Central memory CD4-positive, alpha-beta T cell (primary cell): Measurements from ENCODE around the gene MPPED1.

Experiments used
- DNase-seq: peaks from one replicate; pipeline ENCODE4 v3.0.0; 2022

MPPED1 gene

DNA sequence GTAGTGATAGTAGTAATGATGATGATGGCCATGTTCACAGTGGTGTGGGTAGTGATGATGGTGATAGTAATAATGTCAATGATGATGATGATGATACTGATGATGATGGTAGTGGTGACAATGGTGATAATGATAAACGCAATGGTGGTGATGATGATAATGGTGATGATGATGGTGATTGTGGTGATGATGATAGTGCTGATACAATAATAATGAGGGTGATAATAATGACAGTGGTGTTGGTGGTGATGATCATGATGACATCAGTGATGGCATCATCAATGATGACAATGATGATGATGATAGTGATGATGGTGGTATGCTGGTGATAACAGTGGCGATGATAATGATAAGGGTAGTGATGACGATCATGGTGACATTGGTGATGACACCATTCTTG lies 92.3 kb downstream of the MPPED1 start:
- no peak for DNase-seq

DNA sequence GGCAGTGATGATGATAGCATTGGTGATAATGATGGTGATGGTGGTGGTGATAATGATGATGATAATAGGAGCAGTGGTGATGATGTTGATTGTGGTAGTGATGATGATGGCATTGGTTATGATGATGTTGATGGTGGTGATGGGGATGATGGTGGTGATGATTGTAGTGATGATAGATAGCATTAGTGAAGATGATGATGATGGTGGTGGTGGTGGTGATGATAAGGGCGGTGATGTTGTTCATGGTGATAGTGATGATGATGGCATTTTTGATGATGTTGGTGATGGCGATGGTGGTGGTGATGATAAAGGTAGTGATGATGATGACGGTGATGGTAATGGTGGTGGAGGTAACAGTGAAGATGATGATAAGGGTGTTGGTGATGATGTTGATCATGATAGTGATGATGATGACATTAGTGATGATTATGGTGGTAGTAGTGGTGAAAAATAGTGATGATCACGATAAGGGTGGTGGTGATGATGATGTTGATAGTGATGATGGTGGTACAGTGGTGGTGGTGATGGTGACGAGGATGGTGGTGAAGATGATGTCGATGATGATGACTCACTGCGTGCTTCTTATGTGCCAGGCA lies 93.0 kb downstream of the MPPED1 start:
- no peak for DNase-seq

GRCh38 chr22:43505423-43505822 lies 93.6 kb downstream of the MPPED1 start:
- DNase-seq: no peak

- DNase-seq: no peak
Observed at GRCh38 chr22:43505896-43506295, 94.1 kb downstream of the MPPED1 start.

GRCh38 chr22:43506487-43506886 lies 94.7 kb downstream of the MPPED1 start:
- DNase-seq: no peak

DNA sequence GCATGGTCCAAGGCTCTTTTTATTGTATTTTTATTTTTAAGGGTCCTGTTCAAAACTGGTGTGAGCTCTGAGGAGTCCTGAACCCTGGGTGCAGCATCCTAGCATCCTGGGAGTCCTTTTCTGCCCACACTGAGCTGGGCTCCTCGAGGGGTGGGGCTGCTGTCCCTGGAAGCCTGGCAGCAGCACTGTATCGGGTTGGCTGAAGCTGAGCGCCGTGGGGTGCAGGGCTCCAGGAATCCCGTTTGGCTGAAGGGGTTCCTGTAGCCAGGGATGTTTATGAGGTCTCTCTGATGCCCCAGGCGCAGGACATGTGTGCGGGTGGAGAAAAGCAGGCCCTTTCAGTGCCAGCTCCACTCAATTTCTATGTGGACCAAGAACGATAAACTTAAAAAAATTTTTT lies 95.4 kb downstream of the MPPED1 start:
- DNase-seq: no peak

- DNase-seq: no peak
Observed at GRCh38 chr22:43508489-43508888, 96.7 kb downstream of the MPPED1 start.

GRCh38 chr22:43509337-43509736 lies 97.5 kb downstream of the MPPED1 start:
- no peak for DNase-seq

- DNase-seq: no peak
Observed at GRCh38 chr22:43510281-43511070, 98.7 kb downstream of the MPPED1 start.

GRCh38 chr22:43511276-43511910 lies 99.6 kb downstream of the MPPED1 start:
- DNase-seq: no peak

DNA sequence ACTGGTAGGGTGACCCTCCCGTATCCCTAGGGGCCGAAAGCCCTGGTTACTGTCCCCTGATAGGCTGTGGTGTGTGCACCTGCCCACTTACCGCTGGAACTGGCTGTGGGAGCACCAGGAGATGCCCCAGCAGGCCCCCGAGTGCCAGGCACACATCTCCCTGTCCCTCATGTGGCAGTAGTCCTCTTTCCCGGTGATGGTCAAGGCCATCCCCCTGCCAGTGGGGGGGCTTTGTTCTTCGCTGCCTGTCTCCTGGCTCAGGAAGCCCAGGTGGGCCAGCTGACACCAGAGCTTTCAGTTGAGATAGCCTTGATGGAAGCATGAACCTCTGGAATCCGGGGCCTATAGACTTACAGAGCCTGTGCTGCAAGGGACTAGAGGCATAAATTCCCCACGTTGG lies 100.5 kb downstream of the MPPED1 start:
- no peak for DNase-seq

GRCh38 chr22:43514476-43515157 lies 102.8 kb downstream of the MPPED1 start:
- DNase-seq: no peak

DNA sequence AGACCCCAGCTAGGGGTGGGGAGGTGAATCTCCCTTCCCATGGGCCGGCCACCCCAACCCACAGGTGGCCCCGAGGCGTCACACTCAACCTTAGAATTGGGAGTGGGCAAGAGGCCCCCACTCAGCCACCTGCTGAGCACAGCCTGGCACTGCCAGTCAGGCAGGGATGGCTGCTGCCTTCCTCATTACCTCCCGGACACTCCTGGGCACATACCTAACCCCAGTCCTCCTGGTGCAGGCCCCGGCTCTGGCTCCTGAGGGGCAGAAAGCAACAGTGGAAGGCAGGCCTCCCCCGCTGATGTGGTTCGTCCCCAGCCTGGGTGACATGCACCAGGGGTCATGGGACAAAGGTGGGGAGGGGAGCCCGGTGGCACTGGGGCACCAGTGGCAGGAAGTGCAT lies 103.6 kb downstream of the MPPED1 start:
- DNase-seq: no peak

- no peak for DNase-seq
Observed at GRCh38 chr22:43515902-43516301, 104.1 kb downstream of the MPPED1 start.

- no peak for DNase-seq
Observed at GRCh38 chr22:43516386-43516785, 104.6 kb downstream of the MPPED1 start.

- DNase-seq: no peak
Observed at GRCh38 chr22:43516996-43517635, 105.3 kb downstream of the MPPED1 start.

- DNase-seq: no peak
Observed at GRCh38 chr22:43520632-43521039, 108.8 kb downstream of the MPPED1 start.

DNA sequence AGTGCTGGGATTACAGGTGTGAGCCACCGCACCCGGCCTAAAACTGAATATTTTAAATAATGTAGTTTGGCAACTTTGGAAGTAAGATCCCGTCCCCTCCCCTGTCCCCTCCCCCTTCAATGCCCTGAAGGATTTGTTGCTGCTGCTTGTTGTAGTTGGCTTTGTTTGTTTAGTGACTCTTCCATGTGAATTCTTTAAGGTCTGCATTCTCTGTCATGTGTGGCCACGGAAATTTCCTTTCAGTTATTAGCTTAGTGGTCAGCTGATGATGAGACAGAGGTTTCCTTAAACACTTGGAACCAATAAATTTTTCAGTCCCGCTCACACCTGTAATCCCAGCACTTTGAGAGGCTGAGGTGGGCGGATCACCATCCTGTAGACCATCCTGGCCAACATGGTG lies 109.9 kb downstream of the MPPED1 start:
- DNase-seq: no peak

DNA sequence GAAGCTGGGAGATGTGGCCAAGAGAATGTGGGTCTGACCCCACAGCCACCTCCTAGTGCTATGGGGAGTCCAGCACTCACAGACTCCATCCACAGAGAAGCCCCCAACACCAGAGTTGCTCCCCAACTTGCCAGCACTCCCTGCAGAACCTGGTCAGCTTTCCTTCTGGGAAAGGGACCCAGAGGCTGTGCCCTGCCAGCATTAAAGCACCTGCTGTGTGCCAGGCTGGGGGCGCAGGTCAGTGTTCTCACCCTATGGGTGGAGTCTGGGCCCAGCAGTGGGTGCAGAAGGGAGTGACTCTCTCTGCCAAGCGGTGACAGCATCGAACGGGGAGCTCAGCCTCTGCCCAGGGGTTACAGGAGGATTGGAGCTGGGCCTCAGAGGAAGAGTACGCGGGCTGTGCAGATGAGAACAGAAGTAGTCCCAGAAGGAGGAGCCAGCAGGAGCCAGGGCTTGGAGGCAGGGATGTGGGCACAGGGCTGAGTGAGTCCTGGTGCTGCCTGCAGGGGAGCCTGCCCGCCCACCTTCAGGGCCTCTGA lies 114.4 kb downstream of the MPPED1 start:
- no peak for DNase-seq

DNA sequence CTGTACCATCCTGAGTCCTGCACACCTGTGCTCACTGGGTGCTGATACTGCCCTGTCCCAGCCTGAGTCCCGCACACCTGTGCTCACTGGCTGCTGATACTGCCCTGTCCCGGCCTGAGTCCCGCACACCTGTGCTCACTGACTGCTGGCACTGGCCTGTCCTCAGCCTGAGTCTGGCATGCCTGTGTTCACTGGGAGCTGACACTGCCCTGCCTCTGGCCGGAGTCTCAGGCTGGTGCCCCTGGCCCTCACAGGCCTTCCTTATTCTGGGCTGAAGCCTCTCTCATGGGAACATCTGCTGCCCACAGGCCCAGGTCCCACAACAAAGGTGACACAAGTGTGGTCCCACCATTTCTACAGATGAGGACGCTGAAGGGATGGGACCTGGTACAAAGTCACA lies 115.1 kb downstream of the MPPED1 start:
- no peak for DNase-seq

- no peak for DNase-seq
Observed at GRCh38 chr22:43528601-43529360, 117.0 kb downstream of the MPPED1 start.

DNA sequence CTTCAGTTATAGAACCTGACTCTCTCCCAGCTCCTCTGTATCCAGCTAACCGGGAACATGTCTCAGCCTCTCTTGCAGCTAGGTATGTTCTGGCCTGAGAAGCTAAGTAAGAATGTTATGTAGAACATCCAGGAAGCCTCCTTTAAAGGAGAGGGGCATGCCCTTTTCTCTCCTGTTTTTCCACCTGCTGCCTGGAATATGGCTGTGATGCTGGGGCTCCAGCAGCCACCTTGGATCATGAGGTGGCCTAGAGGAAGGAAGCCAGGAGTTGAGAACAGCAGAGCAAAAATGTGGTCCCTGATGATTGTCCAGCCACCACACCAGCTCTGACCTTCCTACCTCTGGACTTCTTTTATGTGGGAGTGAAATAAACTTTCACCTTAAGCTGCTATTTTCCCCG lies 117.6 kb downstream of the MPPED1 start:
- no peak for DNase-seq
